Keratinocyte (primary cell): ENCODE results near the gene VEGFA. TPM values are rescaled to one million over a fixed set of nuclear protein-coding genes. Genes with fewer than 3 reads are reported as not detected.

Experiments
- DNase-seq: peaks from one replicate; pipeline ENCODE4 v3.0.0-alpha.2; 2011; ENCODE audit warnings: low read depth, missing footprints, low spot score
- FAIRE-seq: peaks from 2 replicates; lab custom pipeline; 2011; peaks lifted over from hg19 to GRCh38; lab: Jason Lieb, UNC
- H2AFZ ChIP-seq: 2 replicates; pipeline ENCODE4 v1.6.0; 2012; ENCODE audit warnings: low read length, control low read depth, inconsistent platforms; ENCODE audit not compliant: control insufficient read depth
- H3K27ac ChIP-seq: 2 replicates; pipeline ENCODE4 v1.5.1; 2011; ENCODE audit warnings: low read length; ENCODE audit not compliant: control insufficient read depth, insufficient read depth
- H3K27me3 ChIP-seq: 3 replicates; pipeline ENCODE4 v1.6.0; 2011; ENCODE audit warnings: low read length; ENCODE audit not compliant: control insufficient read depth, insufficient read depth; ENCODE audit errors: extremely low read depth
- H3K36me3 ChIP-seq, 2 experiments: 2 replicates in 1 of 2; 3 replicates in 1 of 2; pipeline ENCODE4 v1.5.1; 2011; ENCODE audit warnings: low read length in 2 of 2, mild to moderate bottlenecking in 1 of 2; ENCODE audit not compliant: control insufficient read depth in 2 of 2, insufficient read depth in 2 of 2; ENCODE audit errors: extremely low read depth in 1 of 2
- H3K4me1 ChIP-seq: 3 replicates; pipeline ENCODE4 v1.5.1; 2011; ENCODE audit warnings: low read length; ENCODE audit not compliant: control insufficient read depth, insufficient read depth; ENCODE audit errors: extremely low read depth
- H3K4me2 ChIP-seq: 3 replicates; pipeline ENCODE4 v1.6.0; 2011; ENCODE audit warnings: low read depth, low read length; ENCODE audit not compliant: control insufficient read depth, insufficient read depth; ENCODE audit errors: extremely low read depth
- H3K4me3 ChIP-seq, 3 experiments: fragments of 200-600 bp in 1 of 3; sonication (generic) in 1 of 3; 2 replicates in 2 of 3; 3 replicates in 1 of 3; pipeline ENCODE4 v1.5.1; 2011 to 2016; ENCODE audit warnings: low read length in 3 of 3, mild to moderate bottlenecking in 3 of 3, control low read depth in 2 of 3, inconsistent platforms in 1 of 3, low read depth in 1 of 3, mixed read lengths in 1 of 3, mixed run types in 1 of 3, moderate library complexity in 1 of 3; ENCODE audit not compliant: control insufficient read depth in 2 of 3, insufficient read depth in 2 of 3; ENCODE audit errors: extremely low read depth in 1 of 3
- H3K79me2 ChIP-seq: 2 replicates; pipeline ENCODE4 v1.6.0; 2012; ENCODE audit warnings: low read length; ENCODE audit not compliant: control insufficient read depth, insufficient read depth
- H3K9ac ChIP-seq: 3 replicates; pipeline ENCODE4 v1.6.0; 2011; ENCODE audit warnings: low read length; ENCODE audit not compliant: control insufficient read depth, insufficient read depth; ENCODE audit errors: extremely low read depth
- H3K9me1 ChIP-seq: 3 replicates; pipeline ENCODE4 v1.6.0; 2011; ENCODE audit warnings: low read length; ENCODE audit not compliant: control insufficient read depth, insufficient read depth; ENCODE audit errors: extremely low read depth
- H3K9me3 ChIP-seq: 2 replicates; pipeline ENCODE4 v1.5.1; 2012; ENCODE audit warnings: low read depth, low read length; ENCODE audit not compliant: control insufficient read depth
- H4K20me1 ChIP-seq: 3 replicates; pipeline ENCODE4 v1.6.0; 2011; ENCODE audit warnings: low read length; ENCODE audit not compliant: control insufficient read depth, insufficient read depth; ENCODE audit errors: extremely low read depth
- EZH2 ChIP-seq: IDR thresholded peaks from one replicate; pipeline ENCODE4 v1.6.1; 2012; ENCODE audit warnings: inconsistent platforms, mild to moderate bottlenecking, low read length, moderate library complexity
- dilution Hi-C: fragments of 300-500 bp; cut with MboI; formaldehyde crosslinking; loops from one replicate; pipeline ENCODE4 v1.7.0; 2020; ENCODE audit warnings: low sequenced_read_pairs; ENCODE audit not compliant: extremely low pct_ligation_motif_present
- polyA plus RNA-seq, 5 experiments: library from polyadenylated mRNA; depleted of rRNA in 3 of 5; stranded (reverse) in 3 of 5; stranded (forward) in 1 of 5; unstranded in 1 of 5; fragments of >200 nt; gene quantifications; 1 replicate in 1 of 5; 2 replicates in 3 of 5; 3 replicates in 1 of 5; pipeline versions ENCODE4 v1.2.1 to v1.2.3, GENCODE V29; 2011 to 2012; ENCODE audit warnings: missing spikeins in 2 of 5, low read depth in 1 of 5, low replicate concordance in 1 of 5
- TF ChIP-seq, protein P1 (sequence below), 3 experiments: IDR thresholded peaks in 1 of 3; conservative IDR thresholded peaks in 1 of 3; optimal IDR thresholded peaks in 1 of 3; 2 replicates in 2 of 3; 3 replicates in 1 of 3; pipeline versions ENCODE3 to v1.5.1; 2011; ENCODE audit warnings: low read length in 3 of 3, mild to moderate bottlenecking in 3 of 3, moderate library complexity in 2 of 3, control low read depth in 1 of 3, inconsistent platforms in 1 of 3; ENCODE audit not compliant: insufficient read depth in 2 of 3; ENCODE audit errors: extremely low read depth in 1 of 3

VEGFA gene
- polyA plus RNA-seq, 1 donor (not counting 4 experiments of a cell fraction or from before 2014, with no cell fraction given): 149 TPM

DNA sequence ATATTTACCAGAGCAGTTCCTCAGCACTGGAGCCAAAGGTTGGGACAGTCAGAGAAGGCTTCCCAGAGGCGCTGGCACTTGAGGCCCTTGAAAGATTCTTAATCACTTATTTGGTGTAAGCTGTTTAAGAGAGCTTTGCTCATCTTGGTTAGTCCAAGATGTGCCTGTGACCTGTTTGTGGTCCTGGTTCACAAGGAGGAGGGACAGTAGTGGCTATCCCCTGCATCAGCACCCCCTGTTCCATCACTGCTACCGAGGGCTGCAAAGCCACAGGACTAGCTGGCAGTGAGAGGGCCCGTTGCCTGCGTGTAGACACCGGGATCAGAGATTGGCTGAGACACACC lies 35.7 kb downstream of the VEGFA start:
- no peaks in the 10 kb centered on the region for H3K36me3 ChIP-seq
- dilution Hi-C loops: no loop called here
- H3K9me1 ChIP-seq: no peaks in the 10 kb centered on the region
- no peak for DNase-seq
- H3K9me3 ChIP-seq: no peaks in the 10 kb centered on the region
- H3K27me3 ChIP-seq: no peaks in the 10 kb centered on the region
- H4K20me1 ChIP-seq: no peaks in the 10 kb centered on the region
- no peak for FAIRE-seq
- H3K27ac ChIP-seq: no peak overlapping the region
- TF ChIP-seq, protein P1, sequence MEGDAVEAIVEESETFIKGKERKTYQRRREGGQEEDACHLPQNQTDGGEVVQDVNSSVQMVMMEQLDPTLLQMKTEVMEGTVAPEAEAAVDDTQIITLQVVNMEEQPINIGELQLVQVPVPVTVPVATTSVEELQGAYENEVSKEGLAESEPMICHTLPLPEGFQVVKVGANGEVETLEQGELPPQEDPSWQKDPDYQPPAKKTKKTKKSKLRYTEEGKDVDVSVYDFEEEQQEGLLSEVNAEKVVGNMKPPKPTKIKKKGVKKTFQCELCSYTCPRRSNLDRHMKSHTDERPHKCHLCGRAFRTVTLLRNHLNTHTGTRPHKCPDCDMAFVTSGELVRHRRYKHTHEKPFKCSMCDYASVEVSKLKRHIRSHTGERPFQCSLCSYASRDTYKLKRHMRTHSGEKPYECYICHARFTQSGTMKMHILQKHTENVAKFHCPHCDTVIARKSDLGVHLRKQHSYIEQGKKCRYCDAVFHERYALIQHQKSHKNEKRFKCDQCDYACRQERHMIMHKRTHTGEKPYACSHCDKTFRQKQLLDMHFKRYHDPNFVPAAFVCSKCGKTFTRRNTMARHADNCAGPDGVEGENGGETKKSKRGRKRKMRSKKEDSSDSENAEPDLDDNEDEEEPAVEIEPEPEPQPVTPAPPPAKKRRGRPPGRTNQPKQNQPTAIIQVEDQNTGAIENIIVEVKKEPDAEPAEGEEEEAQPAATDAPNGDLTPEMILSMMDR (optimal IDR thresholded peaks at IDR 0.05 in 1 of 3, IDR thresholded peaks at IDR 0.05 in 1 of 3, conservative IDR thresholded peaks at IDR 0.05 in 1 of 3; ENCODE audit: extremely low read depth in 1 of 3, insufficient read depth in 2 of 3, low read length in 3 of 3): no peak
- TF ChIP-seq EZH2: no peak
- no peaks in the 10 kb centered on the region for H3K79me2 ChIP-seq
- H3K4me1 ChIP-seq: peaks cover 9% of the 10 kb centered on the region
- H3K4me2 ChIP-seq: no peak overlapping the region
- no peak overlapping the region for H3K9ac ChIP-seq
- H2AFZ ChIP-seq: no peak overlapping the region
- no peak overlapping the region for H3K4me3 ChIP-seq

DNA sequence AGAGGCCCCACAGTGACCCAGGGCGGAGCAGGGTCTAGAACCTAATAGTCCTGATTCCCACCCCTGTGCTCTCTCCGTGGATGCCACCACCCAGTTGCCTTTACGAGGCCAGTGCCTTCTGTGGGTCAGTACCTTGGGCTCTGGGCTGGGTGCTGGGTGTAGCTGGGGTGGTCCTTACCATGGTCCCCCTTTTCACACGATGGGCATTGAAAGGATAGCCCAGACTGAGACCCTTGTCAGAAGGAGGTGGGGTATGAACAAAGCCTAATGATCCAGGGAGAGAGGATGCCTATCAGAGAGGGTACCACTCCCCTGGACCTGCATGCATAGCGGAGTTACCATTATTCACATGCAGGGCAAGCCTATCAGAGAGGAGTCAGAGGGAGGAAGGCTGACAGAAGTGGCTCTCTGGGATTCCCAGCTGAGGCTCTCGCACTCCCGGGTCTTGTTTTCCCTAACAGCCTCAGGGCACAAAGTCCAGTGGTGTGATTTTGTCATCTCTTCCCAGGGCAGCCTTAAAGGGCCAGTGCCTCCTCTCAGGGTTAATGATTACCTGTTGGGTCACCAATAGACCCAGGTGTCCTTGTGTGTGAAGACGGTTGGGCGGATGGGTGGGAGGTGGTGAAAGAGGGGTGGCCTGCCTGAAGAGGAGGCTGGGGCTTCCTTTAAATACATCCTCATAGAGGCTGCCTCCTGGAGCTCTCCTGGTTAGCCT lies 36.2 kb downstream of the VEGFA start:
- H3K27me3 ChIP-seq: no peaks in the 10 kb centered on the region
- no peak overlapping the region for H3K4me3 ChIP-seq
- H3K9me1 ChIP-seq: no peaks in the 10 kb centered on the region
- H4K20me1 ChIP-seq: no peaks in the 10 kb centered on the region
- TF ChIP-seq, protein P1 (optimal IDR thresholded peaks at IDR 0.05 in 1 of 3, IDR thresholded peaks at IDR 0.05 in 1 of 3, conservative IDR thresholded peaks at IDR 0.05 in 1 of 3; ENCODE audit: extremely low read depth in 1 of 3, insufficient read depth in 2 of 3, low read length in 3 of 3): no peak
- no peak for TF ChIP-seq EZH2
- H3K27ac ChIP-seq: no peak overlapping the region
- DNase-seq: no peak
- peaks cover 9% of the 10 kb centered on the region for H3K4me1 ChIP-seq
- H3K9ac ChIP-seq: no peak overlapping the region
- no peak overlapping the region for H2AFZ ChIP-seq
- H3K4me2 ChIP-seq: no peak overlapping the region
- no peaks in the 10 kb centered on the region for H3K36me3 ChIP-seq
- no peak for FAIRE-seq
- H3K79me2 ChIP-seq: no peaks in the 10 kb centered on the region
- dilution Hi-C loops: no loop called here
- H3K9me3 ChIP-seq: no peaks in the 10 kb centered on the region
